Measurements from ENCODE around the gene CCDC148.

DNA sequence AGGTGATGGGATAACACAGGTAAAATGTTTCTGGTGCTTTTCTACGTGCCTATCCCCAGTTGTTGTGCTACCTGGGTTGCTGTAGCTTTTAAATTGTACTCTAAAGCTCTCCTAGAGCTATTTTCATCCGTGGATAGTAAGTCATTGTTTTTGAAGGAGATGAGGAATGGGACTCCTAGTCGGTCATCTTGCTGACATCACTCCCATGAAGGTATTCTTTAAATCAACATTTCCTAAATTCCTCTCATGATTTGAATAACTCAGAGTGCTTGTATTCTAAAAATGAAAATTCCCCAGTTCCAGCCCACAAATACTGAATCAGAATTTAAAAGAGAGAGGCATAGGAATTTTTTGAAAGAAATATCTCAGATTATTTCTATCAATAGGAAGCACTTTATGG is 44.3 kb downstream of the CCDC148 start:
- TF ChIP-seq, protein P1, sequence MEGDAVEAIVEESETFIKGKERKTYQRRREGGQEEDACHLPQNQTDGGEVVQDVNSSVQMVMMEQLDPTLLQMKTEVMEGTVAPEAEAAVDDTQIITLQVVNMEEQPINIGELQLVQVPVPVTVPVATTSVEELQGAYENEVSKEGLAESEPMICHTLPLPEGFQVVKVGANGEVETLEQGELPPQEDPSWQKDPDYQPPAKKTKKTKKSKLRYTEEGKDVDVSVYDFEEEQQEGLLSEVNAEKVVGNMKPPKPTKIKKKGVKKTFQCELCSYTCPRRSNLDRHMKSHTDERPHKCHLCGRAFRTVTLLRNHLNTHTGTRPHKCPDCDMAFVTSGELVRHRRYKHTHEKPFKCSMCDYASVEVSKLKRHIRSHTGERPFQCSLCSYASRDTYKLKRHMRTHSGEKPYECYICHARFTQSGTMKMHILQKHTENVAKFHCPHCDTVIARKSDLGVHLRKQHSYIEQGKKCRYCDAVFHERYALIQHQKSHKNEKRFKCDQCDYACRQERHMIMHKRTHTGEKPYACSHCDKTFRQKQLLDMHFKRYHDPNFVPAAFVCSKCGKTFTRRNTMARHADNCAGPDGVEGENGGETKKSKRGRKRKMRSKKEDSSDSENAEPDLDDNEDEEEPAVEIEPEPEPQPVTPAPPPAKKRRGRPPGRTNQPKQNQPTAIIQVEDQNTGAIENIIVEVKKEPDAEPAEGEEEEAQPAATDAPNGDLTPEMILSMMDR (IDR thresholded peaks at IDR 0.05; ENCODE audit: insufficient read depth, low read length), result no peak
- TF ChIP-seq POLR2AphosphoS5 (IDR thresholded peaks at IDR 0.05; ENCODE audit: low read depth), result no peak

All from HL-60 (cell line).